GM19023 (cell line): ENCODE data around the gene POTEM.
"Not testable (repeated sequence)": the region's sequence is repeated elsewhere in the genome, so short reads cannot be mapped to it uniquely, and the experiment has no call there.

Source experiments
- ATAC-seq: cut with Tn5 transposase; IDR thresholded peaks from one replicate; pipeline ENCODE4 v1.9.1; 2021; ENCODE audit warnings: mild to moderate bottlenecking, moderate library complexity; ENCODE audit not compliant: unreplicated experiment

POTEM gene

GRCh38 chr14:18967134-18967533 lies at the start of gene POTEM:
POTEM (plus strand) TSS chr14:18967434; CDS start chr14:18967486, 52 bp downstream.
- ATAC-seq = not testable (repeated sequence)

GRCh38 chr14:18918345-18918744 lies 48.9 kb upstream of the POTEM start:
- ATAC-seq = not testable (repeated sequence)

GRCh38 chr14:18920052-18920451 lies 47.2 kb upstream of the POTEM start:
- ATAC-seq = not testable (repeated sequence)

- not testable (repeated sequence) for ATAC-seq
These were observed 46.1 kb upstream of the POTEM start for GRCh38 chr14:18921055-18921701.

GRCh38 chr14:18936848-18937247 lies 30.4 kb upstream of the POTEM start:
- ATAC-seq = not testable (repeated sequence)

GRCh38 chr14:18938733-18939132 lies 28.5 kb upstream of the POTEM start:
- not testable (repeated sequence) for ATAC-seq

- not testable (repeated sequence) for ATAC-seq
These were observed 17.3 kb upstream of the POTEM start for GRCh38 chr14:18949939-18950338.

GRCh38 chr14:18953085-18953484 lies 14.1 kb upstream of the POTEM start:
- ATAC-seq = not testable (repeated sequence)

GRCh38 chr14:18955816-18956215 lies 11.4 kb upstream of the POTEM start:
- not testable (repeated sequence) for ATAC-seq

- not testable (repeated sequence) for ATAC-seq
These were observed 5.7 kb upstream of the POTEM start for GRCh38 chr14:18961576-18961975.

GRCh38 chr14:18962143-18962542 lies 5.1 kb upstream of the POTEM start:
- not testable (repeated sequence) for ATAC-seq

- ATAC-seq = not testable (repeated sequence)
These were observed 4.0 kb upstream of the POTEM start for GRCh38 chr14:18963276-18963675.

- ATAC-seq = not testable (repeated sequence)
These were observed 2.4 kb upstream of the POTEM start for GRCh38 chr14:18964878-18965277.

GRCh38 chr14:19002566-19002965 lies 35.3 kb downstream of the POTEM start:
- ATAC-seq = not testable (repeated sequence)

- ATAC-seq = not testable (repeated sequence)
These were observed 39.3 kb downstream of the POTEM start for GRCh38 chr14:19006490-19006889.

GRCh38 chr14:19007678-19008077 lies 40.4 kb downstream of the POTEM start:
- not testable (repeated sequence) for ATAC-seq

GRCh38 chr14:19011029-19011428 lies 43.8 kb downstream of the POTEM start:
- ATAC-seq = not testable (repeated sequence)

GRCh38 chr14:19011703-19012102 lies 44.5 kb downstream of the POTEM start:
- not testable (repeated sequence) for ATAC-seq

- ATAC-seq = not testable (repeated sequence)
These were observed 48.0 kb downstream of the POTEM start for GRCh38 chr14:19015185-19015584.

- not testable (repeated sequence) for ATAC-seq
These were observed 57.9 kb downstream of the POTEM start for GRCh38 chr14:19025080-19025589.

GRCh38 chr14:19026649-19027351 lies 59.6 kb downstream of the POTEM start:
- not testable (repeated sequence) for ATAC-seq

- not testable (repeated sequence) for ATAC-seq
These were observed 60.7 kb downstream of the POTEM start for GRCh38 chr14:19027895-19028294.
